GM19372 (cell line): ENCODE measurements around the gene MIEN1.
"Not testable (repeated sequence)": the region's sequence is repeated elsewhere in the genome, so short reads cannot be mapped to it uniquely, and the experiment has no call there.

Experiments used
- ATAC-seq: cut with Tn5 transposase; IDR thresholded peaks from one replicate; pipeline ENCODE4 v1.9.1; 2021; ENCODE audit warnings: mild to moderate bottlenecking, low read depth, moderate library complexity; ENCODE audit not compliant: unreplicated experiment

Gene MIEN1

GRCh38 chr17:39719563-39720355 lies 10.6 kb downstream of the MIEN1 start:
- ATAC-seq: no peak

- no peak for ATAC-seq
Measured at GRCh38 chr17:39717660-39718059, 12.7 kb downstream of the MIEN1 start.

- no peak for ATAC-seq
Measured at GRCh38 chr17:39716879-39717536, 13.3 kb downstream of the MIEN1 start.

- no peak for ATAC-seq
Measured at GRCh38 chr17:39716073-39716818, 14.1 kb downstream of the MIEN1 start.

- ATAC-seq: no peak
Measured at GRCh38 chr17:39715375-39716072, 14.8 kb downstream of the MIEN1 start.

GRCh38 chr17:39714234-39714633 lies 16.1 kb downstream of the MIEN1 start:
- ATAC-seq: no peak

GRCh38 chr17:39711851-39712250 lies 18.5 kb downstream of the MIEN1 start:
- ATAC-seq: no peak

- ATAC-seq: not testable (repeated sequence)
Measured at GRCh38 chr17:39711071-39711470, 19.3 kb downstream of the MIEN1 start.

GRCh38 chr17:39709998-39710964 lies 20.1 kb downstream of the MIEN1 start:
- ATAC-seq: no peak

- ATAC-seq: no peak
Measured at GRCh38 chr17:39709319-39709997, 20.9 kb downstream of the MIEN1 start.

- ATAC-seq: no peak
Measured at GRCh38 chr17:39706921-39707337, 23.4 kb downstream of the MIEN1 start.

- ATAC-seq: no peak
Measured at GRCh38 chr17:39706383-39706782, 23.9 kb downstream of the MIEN1 start.

GRCh38 chr17:39705786-39706348 lies 24.5 kb downstream of the MIEN1 start:
- no peak for ATAC-seq

GRCh38 chr17:39704821-39705551 lies 25.3 kb downstream of the MIEN1 start:
- ATAC-seq: no peak

GRCh38 chr17:39703913-39704312 lies 26.4 kb downstream of the MIEN1 start:
- ATAC-seq: no peak

GRCh38 chr17:39702901-39703893 lies 27.1 kb downstream of the MIEN1 start:
- no peak for ATAC-seq
